Measurements from ENCODE around the gene CCDC102B. TPM values are rescaled to one million over a fixed set of nuclear protein-coding genes. Genes with fewer than 3 reads are reported as not detected.

CCDC102B gene
- total RNA-seq: 2.5 and 2.9 TPM in 2 replicates

GRCh38 chr18:68797871-68798270 is at the start of gene CCDC102B:
Gene CCDC102B, plus strand, starts transcription at chr18:68798080. Its CDS starts 38,684 bp downstream, at chr18:68836764.

Other genes starting within 250 kb of the CCDC102B start
- 70.4 and 115 TPM in 2 replicates for gene TMX3, start 83.0 kb upstream of the CCDC102B start, total RNA-seq

Data from endothelial cell of coronary artery (primary cell).